RWPE2 (cell line): ENCODE results near the gene HEATR9.

Experiments used
- ATAC-seq: fragments of 200-7000 bp; cut with Tn5 transposase; 3 replicates; pipeline ENCODE4 v1.9.1; 2021; ENCODE audit warnings: low read depth
- DNase-seq: peaks from one replicate; pipeline ENCODE4 v3.0.0-alpha.2; 2020; ENCODE audit warnings: low spot score
- H3K27ac ChIP-seq: fragments of 450-650 bp; 2 replicates; pipeline ENCODE4 v1.5.1; 2017; ENCODE audit warnings: mild to moderate bottlenecking; ENCODE audit not compliant: poor library complexity, severe bottlenecking
- H3K27me3 ChIP-seq: fragments of 250-450 bp; sonication (Bioruptor Pico); 2 replicates; pipeline ENCODE4 v1.5.1; 2021; ENCODE audit warnings: mild to moderate bottlenecking, moderate library complexity; ENCODE audit not compliant: insufficient read depth, poor library complexity, severe bottlenecking
- H3K36me3 ChIP-seq: fragments of 250-450 bp; sonication (Bioruptor Pico); 2 replicates; pipeline ENCODE4 v1.5.1; 2020; ENCODE audit warnings: low read depth, mild to moderate bottlenecking, moderate library complexity
- H3K4me1 ChIP-seq: fragments of 250-450 bp; sonication (Bioruptor Pico); 2 replicates; pipeline ENCODE4 v1.5.1; 2021; ENCODE audit warnings: mild to moderate bottlenecking, moderate library complexity; ENCODE audit not compliant: insufficient read depth, poor library complexity, severe bottlenecking
- H3K4me3 ChIP-seq: fragments of 250-450 bp; sonication (Bioruptor Pico); 2 replicates; pipeline ENCODE4 v1.5.1; 2021; ENCODE audit warnings: mild to moderate bottlenecking, moderate library complexity; ENCODE audit not compliant: severe bottlenecking
- H3K9me3 ChIP-seq: fragments of 250-450 bp; sonication (Bioruptor Pico); 2 replicates; pipeline ENCODE4 v1.5.1; 2021; ENCODE audit warnings: mild to moderate bottlenecking, moderate library complexity; ENCODE audit not compliant: severe bottlenecking
- CTCF ChIP-seq: fragments of 450-650 bp; IDR thresholded peaks from one replicate; pipeline ENCODE4 v1.5.1; 2017; ENCODE audit warnings: mild to moderate bottlenecking, moderate library complexity; ENCODE audit not compliant: poor library complexity, severe bottlenecking

HEATR9 gene

GRCh38 chr17:35906926-35907637, 38.4 kb upstream of the HEATR9 start:
- TF ChIP-seq CTCF: no peak
- Histone ChIP-seq H3K4me3 (no peak overlapping the region), H3K36me3 (no peaks in the 10 kb centered on the region), H3K9me3 (no peaks in the 10 kb centered on the region), H3K27ac (no peak overlapping the region), H3K4me1 (no peaks in the 10 kb centered on the region), H3K27me3 (no peaks in the 10 kb centered on the region)
- ATAC-seq (no peak), DNase-seq (no peak)

GRCh38 chr17:35906191-35906925, 37.7 kb upstream of the HEATR9 start:
- H3K27me3 ChIP-seq: no peaks in the 10 kb centered on the region
- TF ChIP-seq CTCF: no peak

GRCh38 chr17:35903451-35903850, 34.8 kb upstream of the HEATR9 start:
- ATAC-seq (no peak), DNase-seq (no peak)
- no peak for TF ChIP-seq CTCF

More at GRCh38 chr17:35906191-35906925, 37.7 kb upstream of the HEATR9 start:
- Histone ChIP-seq H3K4me1 (no peaks in the 10 kb centered on the region), H3K4me3 (no peak overlapping the region), H3K9me3 (no peaks in the 10 kb centered on the region), H3K36me3 (no peaks in the 10 kb centered on the region), H3K27ac (no peak overlapping the region)
- DNase-seq (no peak), ATAC-seq (no peak)

GRCh38 chr17:35901631-35902175, 33.0 kb upstream of the HEATR9 start:
- no peaks in the 10 kb centered on the region for H3K9me3 ChIP-seq
- ATAC-seq (no peak), DNase-seq (no peak)
- H3K4me3 ChIP-seq: no peak overlapping the region
- no peak overlapping the region for H3K27ac ChIP-seq
- no peaks in the 10 kb centered on the region for H3K27me3 ChIP-seq
- no peak for TF ChIP-seq CTCF
- peaks cover 4% of the 10 kb centered on the region for H3K4me1 ChIP-seq
- no peaks in the 10 kb centered on the region for H3K36me3 ChIP-seq

More at GRCh38 chr17:35903451-35903850, 34.8 kb upstream of the HEATR9 start:
- Histone ChIP-seq H3K4me1 (peaks cover 4% of the 10 kb centered on the region), H3K27ac (no peak overlapping the region), H3K9me3 (no peaks in the 10 kb centered on the region), H3K4me3 (no peak overlapping the region), H3K27me3 (no peaks in the 10 kb centered on the region), H3K36me3 (no peaks in the 10 kb centered on the region)
